HepG2 (cell line): ENCODE measurements around the gene EIF5. TPM values are rescaled to one million over a fixed set of nuclear protein-coding genes. Genes with fewer than 3 reads are reported as not detected.

Source experiments
- FOSL2 ChIP-seq: sonication (generic); formaldehyde crosslinking; IDR thresholded peaks from 2 replicates; pipeline ENCODE4 v1.4.0; 2020; ENCODE audit warnings: missing genetic modification reagents
- GLI4 ChIP-seq: sonication (generic); formaldehyde crosslinking; IDR thresholded peaks from 2 replicates; pipeline ENCODE4 v1.5.1; 2020; ENCODE audit warnings: missing genetic modification reagents, mild to moderate bottlenecking, moderate library complexity, borderline replicate concordance
- GZF1 ChIP-seq: sonication (generic); formaldehyde crosslinking; IDR thresholded peaks from 2 replicates; pipeline ENCODE4 v1.5.1; 2020; ENCODE audit warnings: mild to moderate bottlenecking, missing genetic modification reagents
- HMGA1 ChIP-seq: sonication (generic); formaldehyde crosslinking; conservative IDR thresholded peaks from 2 replicates; pipeline ENCODE4 v1.4.0; 2020; ENCODE audit warnings: missing genetic modification reagents
- HOXA9 ChIP-seq: sonication (generic); formaldehyde crosslinking; IDR thresholded peaks from 2 replicates; pipeline ENCODE4 v1.8.1; 2022; ENCODE audit warnings: missing genetic modification reagents, mild to moderate bottlenecking, moderate library complexity, borderline replicate concordance
- MTERF4 ChIP-seq: sonication (generic); formaldehyde crosslinking; IDR thresholded peaks from 2 replicates; pipeline ENCODE4 v1.8.0; 2023; ENCODE audit warnings: mild to moderate bottlenecking, missing genetic modification reagents
- NR2F1 ChIP-seq, 2 experiments: fragments of 450-650 bp in 1 of 2; formaldehyde crosslinking in 1 of 2; IDR thresholded peaks; 2 replicates each; pipeline versions ENCODE4 v1.5.0 to v1.6.1; 2016 to 2020; ENCODE audit warnings: mild to moderate bottlenecking in 1 of 2, missing compliant biosample characterization in 1 of 2, missing genetic modification reagents in 1 of 2, moderate library complexity in 1 of 2
- NR2F6 ChIP-seq, 2 experiments: IDR thresholded peaks; 2 replicates each; pipeline ENCODE4 v1.6.1; 2016; ENCODE audit warnings: antibody characterized with exemption in 1 of 2, mild to moderate bottlenecking in 1 of 2
- PCBP2 ChIP-seq: fragments of 200-400 bp; formaldehyde crosslinking; optimal IDR thresholded peaks from 2 replicates; pipeline ENCODE3; 2018; ENCODE audit warnings: low read length, low read depth; ENCODE audit not compliant: poor library complexity, severe bottlenecking
- RARG ChIP-seq: sonication (generic); formaldehyde crosslinking; IDR thresholded peaks from 2 replicates; pipeline ENCODE4 v1.4.0; 2020; ENCODE audit warnings: low read depth, mild to moderate bottlenecking, missing genetic modification reagents
- SRSF4 ChIP-seq: fragments of 200-400 bp; formaldehyde crosslinking; IDR thresholded peaks from one replicate; pipeline ENCODE4 v1.6.1; 2018; ENCODE audit warnings: mild to moderate bottlenecking, low read depth, low read length, moderate library complexity; ENCODE audit not compliant: poor library complexity, severe bottlenecking
- STAT6 ChIP-seq: sonication (generic); formaldehyde crosslinking; IDR thresholded peaks from 2 replicates; pipeline ENCODE4 v1.4.0; 2020; ENCODE audit warnings: missing genetic modification reagents, mild to moderate bottlenecking, borderline replicate concordance
- TERF1 ChIP-seq: sonication (generic); formaldehyde crosslinking; IDR thresholded peaks from 2 replicates; pipeline ENCODE4 v1.8.0; 2022; ENCODE audit warnings: mild to moderate bottlenecking, missing genetic modification reagents, moderate library complexity
- ZBTB33 ChIP-seq: sonication (generic); formaldehyde crosslinking; IDR thresholded peaks from 2 replicates; pipeline ENCODE4 v1.4.0; 2020; ENCODE audit warnings: missing genetic modification reagents
- ZNF136 ChIP-seq: sonication (generic); formaldehyde crosslinking; IDR thresholded peaks from 2 replicates; pipeline ENCODE4 v1.8.1; 2022; ENCODE audit warnings: low read depth, mild to moderate bottlenecking, moderate library complexity, missing genetic modification reagents
- ZNF143 ChIP-seq: sonication (generic); formaldehyde crosslinking; IDR thresholded peaks from 2 replicates; pipeline ENCODE4 v1.4.0; 2020; ENCODE audit warnings: missing genetic modification reagents
- ZNF207 ChIP-seq: fragments of 450-650 bp; IDR thresholded peaks from 2 replicates; pipeline ENCODE4 v1.6.1; 2016; ENCODE audit warnings: antibody characterized with exemption, borderline replicate concordance
- ZNF251 ChIP-seq: sonication (generic); formaldehyde crosslinking; IDR thresholded peaks from 2 replicates; pipeline ENCODE4 v1.9.0; 2021; ENCODE audit warnings: mild to moderate bottlenecking, missing genetic modification reagents
- ZNF292 ChIP-seq: sonication (generic); formaldehyde crosslinking; IDR thresholded peaks from 2 replicates; pipeline ENCODE4 v1.8.1; 2022; ENCODE audit warnings: mild to moderate bottlenecking, low read depth, missing genetic modification reagents, borderline replicate concordance
- ZNF343 ChIP-seq: sonication (generic); formaldehyde crosslinking; IDR thresholded peaks from 2 replicates; pipeline ENCODE4 v1.4.0; 2020; ENCODE audit warnings: mild to moderate bottlenecking, missing genetic modification reagents
- ZNF703 ChIP-seq: sonication (generic); formaldehyde crosslinking; IDR thresholded peaks from 2 replicates; pipeline ENCODE4 v1.5.1; 2020; ENCODE audit warnings: missing genetic modification reagents, mild to moderate bottlenecking, moderate library complexity, borderline replicate concordance
- polyA plus RNA-seq, 8 experiments: library from polyadenylated mRNA; depleted of rRNA in 3 of 8; stranded (reverse) in 7 of 8; unstranded in 1 of 8; fragments of >200 nt; fragmentation: Illumina TruSeq in 4 of 8; extraction: Trizol in 4 of 8; gene quantifications; 2 replicates each; pipeline versions ENCODE4 v1.2.1 to v1.2.3, GENCODE V29; 2011 to 2016; ENCODE audit warnings: low read depth in 4 of 8, missing spikeins in 1 of 8, mixed read lengths in 1 of 8; ENCODE audit not compliant: insufficient read depth in 1 of 8
- total RNA-seq, 5 experiments: library from RNA; depleted of rRNA; stranded (reverse); fragments of >200 nt; fragmentation: Illumina TruSeq; extraction: Trizol; gene quantifications; 2 replicates each; pipeline ENCODE4 v1.2.3, GENCODE V29; 2016; ENCODE audit warnings: low read depth in 1 of 5

Gene EIF5
- total and polyA plus RNA-seq, 2 of the 13 experiments (the other 11 are each of a cell fraction or from before 2014, with no cell fraction given), result 189 to 281 TPM

GRCh38 chr14:103334644-103335622 lies 896 bp downstream of the EIF5 start (continued):
- TF ChIP-seq ZBTB33 (CRISPR knock-in tag) (no peak), PCBP2 (no peak), ZNF143 (CRISPR knock-in tag) (0 out of 2 replicates have a peak, but pooled peaks have one; percentile 25), GLI4 (CRISPR knock-in tag) (no peak), HOXA9 (CRISPR knock-in tag) (no peak), FOSL2 (CRISPR knock-in tag) (peak; percentile 86), GZF1 (CRISPR knock-in tag) (no peak), ZNF292 (CRISPR knock-in tag) (no peak), ZNF207 (no peak), STAT6 (CRISPR knock-in tag) (no peak), ZNF136 (no peak), MTERF4 (CRISPR knock-in tag) (no peak), NR2F6 (IDR thresholded peaks at IDR 0.05) (peak; percentile 33; the same call in 1 of the 2 replicates), NR2F6 (CRISPR knock-in tag; IDR thresholded peaks at IDR 0.05) (peak; percentile 45), SRSF4 (no peak), RARG (CRISPR knock-in tag) (no peak), ZNF251 (CRISPR knock-in tag) (no peak), ZNF343 (no peak), ZNF703 (CRISPR knock-in tag) (no peak; the same call in 1 of the 2 replicates), NR2F1 (CRISPR knock-in tag; IDR thresholded peaks at IDR 0.05) (peak in 1 of 2 experiments; percentile 41; a peak in 1 of 4 replicates), TERF1 (CRISPR knock-in tag) (0 out of 2 replicates have a peak, but pooled peaks have one; percentile 19), HMGA1 (CRISPR knock-in tag) (no peak)
